DOHH2 (cell line): ENCODE data around the gene IQSEC1.

ENCODE experiments used
- EZH2phosphoT487 ChIP-seq: fragments of 200-600 bp; sonication (generic); IDR thresholded peaks from 2 replicates; pipeline ENCODE4 v1.6.1; 2017; ENCODE audit warnings: borderline replicate concordance, mild to moderate bottlenecking, antibody characterized with exemption, low read length, moderate library complexity, mixed read lengths
- TF ChIP-seq, protein P1 (sequence below): fragments of 200-600 bp; sonication (generic); IDR thresholded peaks from one replicate; pipeline ENCODE4 v1.5.1; 2014; ENCODE audit warnings: antibody characterized with exemption, mild to moderate bottlenecking, low read depth, low read length; ENCODE audit not compliant: poor library complexity, severe bottlenecking

DNA sequence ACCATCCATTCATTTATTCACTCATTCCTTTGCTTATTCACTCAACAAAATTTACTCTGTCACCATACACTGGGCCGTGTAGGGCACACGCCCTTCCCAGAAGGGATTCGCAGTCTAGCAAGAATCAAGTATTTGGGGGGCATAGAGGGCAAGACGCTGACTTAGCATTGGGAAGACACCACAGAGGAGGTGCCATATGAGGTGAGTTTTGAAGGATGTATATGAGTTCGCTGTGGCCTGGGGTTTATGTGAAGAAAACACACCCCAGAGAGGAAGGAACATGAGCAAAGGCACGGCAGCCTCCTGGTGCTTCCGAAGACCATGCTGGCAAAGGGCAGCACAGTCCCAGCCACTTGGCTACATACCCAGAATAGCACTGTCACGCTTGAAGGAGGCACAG, 23.1 kb upstream of the IQSEC1 start:
- TF ChIP-seq, protein P1, sequence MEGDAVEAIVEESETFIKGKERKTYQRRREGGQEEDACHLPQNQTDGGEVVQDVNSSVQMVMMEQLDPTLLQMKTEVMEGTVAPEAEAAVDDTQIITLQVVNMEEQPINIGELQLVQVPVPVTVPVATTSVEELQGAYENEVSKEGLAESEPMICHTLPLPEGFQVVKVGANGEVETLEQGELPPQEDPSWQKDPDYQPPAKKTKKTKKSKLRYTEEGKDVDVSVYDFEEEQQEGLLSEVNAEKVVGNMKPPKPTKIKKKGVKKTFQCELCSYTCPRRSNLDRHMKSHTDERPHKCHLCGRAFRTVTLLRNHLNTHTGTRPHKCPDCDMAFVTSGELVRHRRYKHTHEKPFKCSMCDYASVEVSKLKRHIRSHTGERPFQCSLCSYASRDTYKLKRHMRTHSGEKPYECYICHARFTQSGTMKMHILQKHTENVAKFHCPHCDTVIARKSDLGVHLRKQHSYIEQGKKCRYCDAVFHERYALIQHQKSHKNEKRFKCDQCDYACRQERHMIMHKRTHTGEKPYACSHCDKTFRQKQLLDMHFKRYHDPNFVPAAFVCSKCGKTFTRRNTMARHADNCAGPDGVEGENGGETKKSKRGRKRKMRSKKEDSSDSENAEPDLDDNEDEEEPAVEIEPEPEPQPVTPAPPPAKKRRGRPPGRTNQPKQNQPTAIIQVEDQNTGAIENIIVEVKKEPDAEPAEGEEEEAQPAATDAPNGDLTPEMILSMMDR: no peak
- no peak for TF ChIP-seq EZH2phosphoT487
